RWPE2 (cell line): ENCODE results near the gene CFAP20DC.

ENCODE experiments used
- ATAC-seq: fragments of 200-7000 bp; cut with Tn5 transposase; 3 replicates; pipeline ENCODE4 v1.9.1; 2021; ENCODE audit warnings: low read depth
- DNase-seq: peaks from one replicate; pipeline ENCODE4 v3.0.0-alpha.2; 2020; ENCODE audit warnings: low spot score
- H3K27ac ChIP-seq: fragments of 450-650 bp; 2 replicates; pipeline ENCODE4 v1.5.1; 2017; ENCODE audit warnings: mild to moderate bottlenecking; ENCODE audit not compliant: poor library complexity, severe bottlenecking
- H3K27me3 ChIP-seq: fragments of 250-450 bp; sonication (Bioruptor Pico); 2 replicates; pipeline ENCODE4 v1.5.1; 2021; ENCODE audit warnings: mild to moderate bottlenecking, moderate library complexity; ENCODE audit not compliant: insufficient read depth, poor library complexity, severe bottlenecking
- H3K36me3 ChIP-seq: fragments of 250-450 bp; sonication (Bioruptor Pico); 2 replicates; pipeline ENCODE4 v1.5.1; 2020; ENCODE audit warnings: low read depth, mild to moderate bottlenecking, moderate library complexity
- H3K4me1 ChIP-seq: fragments of 250-450 bp; sonication (Bioruptor Pico); 2 replicates; pipeline ENCODE4 v1.5.1; 2021; ENCODE audit warnings: mild to moderate bottlenecking, moderate library complexity; ENCODE audit not compliant: insufficient read depth, poor library complexity, severe bottlenecking
- H3K4me3 ChIP-seq: fragments of 250-450 bp; sonication (Bioruptor Pico); 2 replicates; pipeline ENCODE4 v1.5.1; 2021; ENCODE audit warnings: mild to moderate bottlenecking, moderate library complexity; ENCODE audit not compliant: severe bottlenecking
- H3K9me3 ChIP-seq: fragments of 250-450 bp; sonication (Bioruptor Pico); 2 replicates; pipeline ENCODE4 v1.5.1; 2021; ENCODE audit warnings: mild to moderate bottlenecking, moderate library complexity; ENCODE audit not compliant: severe bottlenecking
- CTCF ChIP-seq: fragments of 450-650 bp; IDR thresholded peaks from one replicate; pipeline ENCODE4 v1.5.1; 2017; ENCODE audit warnings: mild to moderate bottlenecking, moderate library complexity; ENCODE audit not compliant: poor library complexity, severe bottlenecking

Gene CFAP20DC

GRCh38 chr3:59074764-59075163, 24.9 kb upstream of the CFAP20DC start:
- Histone ChIP-seq H3K9me3 (no peaks in the 10 kb centered on the region), H3K27ac (no peak overlapping the region), H3K4me3 (no peak overlapping the region), H3K27me3 (no peaks in the 10 kb centered on the region), H3K36me3 (no peaks in the 10 kb centered on the region), H3K4me1 (no peaks in the 10 kb centered on the region)
- no peak for TF ChIP-seq CTCF
- no peak for DNase-seq
- ATAC-seq: no peak

DNA sequence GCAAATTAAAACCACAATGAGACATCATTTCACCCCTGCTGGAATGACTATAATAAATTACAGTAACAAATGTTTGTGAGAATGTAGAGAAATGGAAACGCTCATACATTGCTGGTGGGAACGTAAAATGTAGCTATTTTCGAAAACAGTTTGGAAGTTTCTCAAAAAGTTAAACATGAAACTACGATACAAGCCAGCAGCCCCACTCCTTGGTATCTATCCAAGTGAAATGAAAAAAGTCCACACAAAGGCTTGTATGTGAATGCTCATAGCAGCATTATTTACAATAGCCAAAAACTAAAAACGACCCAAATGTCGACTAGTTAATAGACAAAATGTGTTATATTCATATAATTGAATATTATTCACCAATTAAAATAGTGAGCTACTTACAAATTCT, 22.9 kb upstream of the CFAP20DC start:
- H3K36me3 ChIP-seq: no peaks in the 10 kb centered on the region
- H3K4me3 ChIP-seq: no peak overlapping the region
- DNase-seq: no peak
- no peak for TF ChIP-seq CTCF
- ATAC-seq: no peak
- H3K4me1 ChIP-seq: no peaks in the 10 kb centered on the region
- H3K27ac ChIP-seq: no peak overlapping the region
- no peaks in the 10 kb centered on the region for H3K27me3 ChIP-seq
- H3K9me3 ChIP-seq: no peaks in the 10 kb centered on the region

- no peaks in the 10 kb centered on the region for H3K36me3 ChIP-seq
- no peaks in the 10 kb centered on the region for H3K27me3 ChIP-seq
- H3K4me3 ChIP-seq: no peak overlapping the region
- DNase-seq: no peak
- no peaks in the 10 kb centered on the region for H3K4me1 ChIP-seq
- no peak for TF ChIP-seq CTCF
- ATAC-seq: no peak
- no peak overlapping the region for H3K27ac ChIP-seq
- no peaks in the 10 kb centered on the region for H3K9me3 ChIP-seq
Measured at GRCh38 chr3:59069838-59070237, 20.0 kb upstream of the CFAP20DC start.

GRCh38 chr3:59065240-59065639, 15.4 kb upstream of the CFAP20DC start:
- no peaks in the 10 kb centered on the region for H3K4me1 ChIP-seq
- H3K27ac ChIP-seq: no peak overlapping the region
- H3K4me3 ChIP-seq: no peak overlapping the region
- no peaks in the 10 kb centered on the region for H3K27me3 ChIP-seq
- ATAC-seq: no peak
- no peak for DNase-seq
- no peaks in the 10 kb centered on the region for H3K9me3 ChIP-seq
- no peak for TF ChIP-seq CTCF
- no peaks in the 10 kb centered on the region for H3K36me3 ChIP-seq

DNA sequence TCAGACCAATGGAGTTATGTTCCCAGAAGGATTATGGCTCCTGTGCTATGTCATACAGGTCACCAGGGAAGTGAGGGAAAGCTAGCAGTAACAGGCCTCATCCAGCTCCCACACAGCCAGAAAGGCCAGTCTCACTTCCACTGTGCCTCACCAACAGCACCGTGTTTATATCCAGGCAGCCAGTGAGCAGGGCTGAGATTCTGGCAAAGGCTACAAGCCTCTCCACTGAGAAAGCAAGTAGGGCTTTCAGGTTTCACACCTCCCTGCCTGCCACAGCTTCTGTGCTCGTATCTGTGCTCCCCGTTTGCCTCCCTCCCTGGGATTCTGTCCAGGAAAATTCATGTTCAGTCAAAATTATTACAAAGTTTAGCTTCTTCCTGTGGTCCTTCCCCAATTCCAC, 14.9 kb upstream of the CFAP20DC start:
- no peaks in the 10 kb centered on the region for H3K9me3 ChIP-seq
- H3K4me3 ChIP-seq: no peak overlapping the region
- no peaks in the 10 kb centered on the region for H3K36me3 ChIP-seq
- TF ChIP-seq CTCF: no peak
- no peaks in the 10 kb centered on the region for H3K4me1 ChIP-seq
- no peak overlapping the region for H3K27ac ChIP-seq
- DNase-seq (no peak), ATAC-seq (no peak)
- H3K27me3 ChIP-seq: no peaks in the 10 kb centered on the region
